DND-41 (cell line): ENCODE measurements around the gene CPZ.

Experiments
- ATAC-seq: fragments of 200-7000 bp; cut with Tn5 transposase; 3 replicates; pipeline ENCODE4 v1.9.1; 2021; ENCODE audit warnings: low read depth; ENCODE audit not compliant: insufficient read depth
- DNase-seq: peaks from one replicate; pipeline ENCODE4 v3.0.0-alpha.2; 2020
- H2AFZ ChIP-seq: 2 replicates; pipeline ENCODE4 v1.6.0; 2012; ENCODE audit warnings: low read depth, low read length
- H3K27ac ChIP-seq: 2 replicates; pipeline ENCODE4 v1.5.1; 2012; ENCODE audit warnings: low read length, inconsistent platforms
- H3K27me3 ChIP-seq: fragments of 200-600 bp; sonication (generic); 2 replicates; pipeline ENCODE4 v1.6.0; 2012; ENCODE audit warnings: low read length, mild to moderate bottlenecking, inconsistent platforms; ENCODE audit not compliant: insufficient read depth, poor library complexity
- H3K36me3 ChIP-seq: 2 replicates; pipeline ENCODE4 v1.5.1; 2012; ENCODE audit warnings: low read length, inconsistent platforms; ENCODE audit not compliant: insufficient read depth
- H3K4me1 ChIP-seq: 2 replicates; pipeline ENCODE4 v1.5.1; 2012; ENCODE audit warnings: mild to moderate bottlenecking, low read length; ENCODE audit not compliant: insufficient read depth
- H3K4me2 ChIP-seq: 2 replicates; pipeline ENCODE4 v1.6.0; 2012; ENCODE audit warnings: mild to moderate bottlenecking, moderate library complexity, low read length, inconsistent platforms; ENCODE audit not compliant: insufficient read depth
- H3K4me3 ChIP-seq, 2 experiments: fragments of 200-600 bp in 1 of 2; shearing (Covaris generic) in 1 of 2; 2 replicates each; pipeline ENCODE4 v1.5.1; 2012 to 2016; ENCODE audit warnings: inconsistent platforms in 2 of 2, low read length in 2 of 2, mild to moderate bottlenecking in 2 of 2, low read depth in 1 of 2, moderate library complexity in 1 of 2
- H3K79me2 ChIP-seq: 2 replicates; pipeline ENCODE4 v1.6.0; 2012; ENCODE audit warnings: low read length, inconsistent platforms; ENCODE audit not compliant: insufficient read depth
- H3K9ac ChIP-seq: 2 replicates; pipeline ENCODE4 v1.6.0; 2012; ENCODE audit warnings: low read depth, mild to moderate bottlenecking, inconsistent platforms, low read length, moderate library complexity
- H3K9me3 ChIP-seq: 2 replicates; pipeline ENCODE4 v1.5.1; 2012; ENCODE audit warnings: low read length, moderate library complexity, mild to moderate bottlenecking, inconsistent platforms; ENCODE audit not compliant: insufficient read depth, severe bottlenecking
- H4K20me1 ChIP-seq: 2 replicates; pipeline ENCODE4 v1.6.0; 2012; ENCODE audit warnings: low read length; ENCODE audit not compliant: insufficient read depth
- CTCF ChIP-seq: IDR thresholded peaks from 2 replicates; pipeline ENCODE4 v1.5.1; 2012; ENCODE audit warnings: borderline replicate concordance, low read length, moderate library complexity, mild to moderate bottlenecking; ENCODE audit not compliant: poor library complexity, severe bottlenecking; ENCODE audit errors: extremely low read depth
- EZH2 ChIP-seq: IDR thresholded peaks from 3 replicates; pipeline ENCODE4 v1.6.1; 2012; ENCODE audit warnings: borderline replicate concordance, low read depth, mild to moderate bottlenecking, moderate library complexity, low read length, inconsistent platforms; ENCODE audit not compliant: severe bottlenecking

The CPZ gene

DNA sequence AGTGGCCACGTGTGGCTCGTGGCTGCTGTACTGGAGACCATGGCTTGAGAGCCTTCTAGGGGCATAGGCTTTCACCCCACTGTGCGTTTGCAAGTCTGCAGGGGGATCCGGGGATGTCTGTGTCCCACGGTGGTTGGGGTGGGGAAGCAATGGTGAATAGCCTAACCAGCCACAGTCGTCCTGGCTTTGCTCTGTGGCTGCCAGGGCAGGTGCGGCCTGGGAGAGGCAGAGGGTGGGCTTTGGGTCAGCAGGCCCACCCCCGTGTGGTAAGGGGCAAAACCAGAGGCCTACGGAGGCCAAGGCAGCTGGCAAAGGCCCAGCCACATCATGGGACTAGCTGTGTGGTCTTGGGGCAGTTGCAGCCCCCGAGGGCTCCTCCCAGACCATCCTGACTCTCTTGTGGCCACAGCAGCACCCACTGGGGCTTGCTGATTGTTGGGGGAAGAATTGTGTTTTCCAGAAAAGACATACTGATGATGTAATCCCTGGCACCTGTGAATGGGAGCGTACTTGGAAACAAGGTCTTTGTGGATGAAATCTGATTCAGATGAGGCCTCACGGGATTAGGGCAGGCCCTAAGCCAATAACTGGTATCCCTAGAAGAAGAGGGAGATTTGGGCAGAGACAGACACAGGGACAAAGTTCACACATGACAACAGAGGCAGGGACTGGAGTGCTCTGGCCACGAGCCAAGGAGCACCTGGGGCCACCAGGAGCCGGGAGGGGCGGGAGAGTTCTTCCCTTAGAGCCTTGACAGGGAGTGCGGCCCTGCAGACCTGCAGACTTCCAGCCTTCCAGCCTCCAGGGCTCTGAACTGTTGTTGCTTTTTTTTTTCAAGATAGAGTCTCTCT is 2.9 kb downstream of the CPZ start:
- H3K27ac ChIP-seq, result no peak overlapping the region
- no peaks in the 10 kb centered on the region for H3K36me3 ChIP-seq
- no peak overlapping the region for H3K9ac ChIP-seq
- no peak overlapping the region for H2AFZ ChIP-seq
- H4K20me1 ChIP-seq, result peaks cover 6% of the 10 kb centered on the region
- ATAC-seq (no peak), DNase-seq (no peak)
- H3K4me2 ChIP-seq, result no peak overlapping the region
- H3K27me3 ChIP-seq, result no peaks in the 10 kb centered on the region
- no peak for TF ChIP-seq CTCF
- no peak for TF ChIP-seq EZH2
- no peak overlapping the region for H3K4me3 ChIP-seq
- no peaks in the 10 kb centered on the region for H3K79me2 ChIP-seq
- no peaks in the 10 kb centered on the region for H3K4me1 ChIP-seq
- H3K9me3 ChIP-seq, result no peaks in the 10 kb centered on the region

DNA sequence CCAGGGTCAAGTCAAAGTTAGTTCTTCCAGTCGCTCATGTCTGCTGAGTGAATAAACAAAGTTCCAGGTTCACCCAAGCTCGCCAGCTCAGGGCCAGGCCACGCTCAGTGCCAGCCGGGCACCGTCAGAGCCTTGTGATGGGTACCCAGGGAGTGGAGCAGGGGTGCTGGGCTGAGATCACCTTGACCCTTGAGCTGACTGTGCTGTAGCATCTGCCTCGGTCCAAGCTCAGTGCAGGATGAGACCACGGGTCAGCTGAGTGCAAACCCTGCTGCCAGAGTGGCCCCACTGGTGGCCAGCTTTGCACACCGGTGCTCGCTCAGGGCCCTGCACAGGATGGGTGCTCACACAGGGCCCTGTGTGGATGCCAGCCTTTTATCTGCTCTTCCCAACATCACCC is 4.3 kb downstream of the CPZ start:
- Histone ChIP-seq H3K79me2 (no peaks in the 10 kb centered on the region), H2AFZ (no peak overlapping the region), H3K27ac (no peak overlapping the region), H3K36me3 (no peaks in the 10 kb centered on the region), H3K27me3 (no peaks in the 10 kb centered on the region), H3K4me1 (no peaks in the 10 kb centered on the region), H3K9ac (no peak overlapping the region), H3K4me2 (no peak overlapping the region), H3K4me3 (no peak overlapping the region), H3K9me3 (no peaks in the 10 kb centered on the region), H4K20me1 (peaks cover 6% of the 10 kb centered on the region)
- no peak for ATAC-seq
- TF ChIP-seq CTCF (no peak), EZH2 (no peak)
- DNase-seq, result no peak

DNA sequence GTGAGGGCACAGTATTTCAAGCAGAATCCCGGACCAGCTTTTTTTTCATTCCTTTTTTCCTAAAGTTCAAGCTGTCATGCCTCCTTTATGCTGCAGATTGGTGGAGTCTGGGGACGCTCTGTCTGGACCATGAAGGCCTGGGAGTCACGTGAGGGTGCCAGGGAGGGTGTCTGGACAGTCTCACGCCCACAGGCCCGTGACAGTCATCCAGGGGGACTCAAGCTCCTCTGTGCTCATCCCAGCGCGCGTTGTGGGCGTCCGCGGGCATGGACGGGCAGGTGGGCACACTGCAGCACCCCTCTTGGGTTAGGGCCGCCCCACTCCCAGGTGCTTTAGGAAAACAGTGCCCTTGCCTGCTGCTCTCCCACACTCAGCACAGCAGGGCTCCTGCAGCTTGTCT is 4.8 kb downstream of the CPZ start:
- no peaks in the 10 kb centered on the region for H3K27me3 ChIP-seq
- H4K20me1 ChIP-seq, result peaks cover 7% of the 10 kb centered on the region
- DNase-seq, result no peak
- no peak overlapping the region for H3K9ac ChIP-seq
- no peaks in the 10 kb centered on the region for H3K36me3 ChIP-seq
- no peak for TF ChIP-seq EZH2
- no peak for TF ChIP-seq CTCF
- H3K9me3 ChIP-seq, result no peaks in the 10 kb centered on the region
- no peak overlapping the region for H3K4me3 ChIP-seq
- H3K4me1 ChIP-seq, result no peaks in the 10 kb centered on the region
- ATAC-seq, result no peak
- no peak overlapping the region for H3K4me2 ChIP-seq
- no peak overlapping the region for H3K27ac ChIP-seq
- no peak overlapping the region for H2AFZ ChIP-seq
- no peaks in the 10 kb centered on the region for H3K79me2 ChIP-seq
